Neural cell (in vitro differentiated cells): Measurements from ENCODE around the gene AP1M1. TPM values are rescaled to one million over a fixed set of nuclear protein-coding genes. Genes with fewer than 3 reads are reported as not detected.

ENCODE experiments used
- H2AFZ ChIP-seq: fragments of 200-600, 300-800 bp; sonication (generic), shearing (Covaris generic); 2 replicates; pipeline ENCODE4 v1.6.0; 2014; ENCODE audit warnings: low read depth, mild to moderate bottlenecking, antibody characterized with exemption, low read length, moderate library complexity
- H3F3A ChIP-seq: fragments of 200-600 bp; shearing (Covaris generic); 2 replicates; pipeline ENCODE4 v1.6.1; 2016; ENCODE audit warnings: mild to moderate bottlenecking, moderate library complexity, mixed read lengths, antibody characterized with exemption, low read length; ENCODE audit not compliant: insufficient read depth, poor library complexity, severe bottlenecking
- H3K27ac ChIP-seq: fragments of 200-600, 300-800 bp; sonication (generic), shearing (Covaris generic); 2 replicates; pipeline ENCODE4 v1.5.1; 2014; ENCODE audit warnings: mild to moderate bottlenecking, low read length, moderate library complexity
- H3K27me3 ChIP-seq: fragments of 300-800, 200-600 bp; sonication (generic), shearing (Covaris generic); 2 replicates; pipeline ENCODE4 v1.6.0; 2014; ENCODE audit warnings: mild to moderate bottlenecking, low read depth, low read length, moderate library complexity; ENCODE audit not compliant: insufficient read depth
- H3K36me3 ChIP-seq: fragments of 300-800, 200-600 bp; sonication (generic), shearing (Covaris generic); 2 replicates; pipeline ENCODE4 v1.5.1; 2014; ENCODE audit warnings: mild to moderate bottlenecking, antibody characterized with exemption, low read length, moderate library complexity; ENCODE audit not compliant: insufficient read depth
- H3K4me2 ChIP-seq: fragments of 300-800, 200-600 bp; sonication (generic), shearing (Covaris generic); 2 replicates; pipeline ENCODE4 v1.6.0; 2014; ENCODE audit warnings: mild to moderate bottlenecking, low read length
- H3K4me3 ChIP-seq: fragments of 300-800, 200-600 bp; sonication (generic), shearing (Covaris generic); 2 replicates; pipeline ENCODE4 v1.5.1; 2014; ENCODE audit warnings: mild to moderate bottlenecking, low read length, moderate library complexity
- H3K79me2 ChIP-seq: fragments of 200-600 bp; shearing (Covaris generic); replicated peaks from 2 replicates; pipeline ENCODE4 v1.6.0; 2014; ENCODE audit warnings: mild to moderate bottlenecking, low read length, moderate library complexity; ENCODE audit not compliant: insufficient read depth
- H3K9ac ChIP-seq: fragments of 300-800, 200-600 bp; sonication (generic), shearing (Covaris generic); 2 replicates; pipeline ENCODE4 v1.6.1; 2016; ENCODE audit warnings: mild to moderate bottlenecking, low read length, mixed read lengths
- H3K9me2 ChIP-seq: fragments of 200-600 bp; shearing (Covaris generic); 2 replicates; pipeline ENCODE4 v1.6.1; 2016; ENCODE audit warnings: mild to moderate bottlenecking, low read length, mixed read lengths; ENCODE audit not compliant: insufficient read depth
- H3K9me3 ChIP-seq: fragments of 200-600, 300-800 bp; sonication (generic), shearing (Covaris generic); 2 replicates; pipeline ENCODE4 v1.6.1; 2016; ENCODE audit warnings: mild to moderate bottlenecking, mixed run types, low read length, moderate library complexity, mixed read lengths
- H4K20me1 ChIP-seq: fragments of 200-600 bp; shearing (Covaris generic); 2 replicates; pipeline ENCODE4 v1.6.1; 2016; ENCODE audit warnings: mild to moderate bottlenecking, mixed run types; ENCODE audit not compliant: insufficient read depth
- EP300 ChIP-seq: fragments of 450-650 bp; conservative IDR thresholded peaks from 2 replicates; pipeline ENCODE4 v1.6.1; 2014; ENCODE audit warnings: antibody characterized with exemption, mild to moderate bottlenecking, moderate library complexity; ENCODE audit not compliant: poor library complexity, severe bottlenecking
- EZH2 ChIP-seq: fragments of 200-600, 300-800 bp; shearing (Covaris generic), sonication (generic); IDR thresholded peaks from 2 replicates; pipeline ENCODE4 v1.6.1; 2014; ENCODE audit warnings: antibody characterized with exemption, low read length, borderline replicate concordance, mild to moderate bottlenecking; ENCODE audit not compliant: insufficient read depth, poor library complexity, severe bottlenecking
- MXI1 ChIP-seq: fragments of 450-650 bp; conservative IDR thresholded peaks from 2 replicates; pipeline ENCODE4 v1.6.1; 2014; ENCODE audit warnings: antibody characterized with exemption, mild to moderate bottlenecking; ENCODE audit not compliant: poor library complexity, severe bottlenecking
- POLR2AphosphoS5 ChIP-seq: IDR thresholded peaks from 2 replicates; pipeline ENCODE4 v1.6.1; 2012
- RAD21 ChIP-seq: fragments of 450-650 bp; conservative IDR thresholded peaks from 2 replicates; pipeline ENCODE4 v1.6.1; 2014; ENCODE audit warnings: antibody characterized with exemption, mild to moderate bottlenecking, moderate library complexity
- SMC3 ChIP-seq: fragments of 450-650 bp; conservative IDR thresholded peaks from 2 replicates; pipeline ENCODE4 v1.6.1; 2014; ENCODE audit warnings: antibody characterized with exemption, mild to moderate bottlenecking, moderate library complexity; ENCODE audit not compliant: poor library complexity
- TAF1 ChIP-seq: IDR thresholded peaks from 2 replicates; pipeline ENCODE4 v1.6.1; 2012; ENCODE audit warnings: low read depth
- polyA plus RNA-seq: library from polyadenylated mRNA; depleted of rRNA; stranded (reverse); fragments of >200 nt; gene quantifications from 2 replicates; pipeline ENCODE4 v1.2.3, GENCODE V29; 2014
- TF ChIP-seq, protein P1 (sequence below): fragments of 450-650 bp; IDR thresholded peaks from 2 replicates; pipeline ENCODE4 v1.5.1; 2014; ENCODE audit warnings: antibody characterized with exemption, mild to moderate bottlenecking, moderate library complexity; ENCODE audit not compliant: poor library complexity, severe bottlenecking
- TF ChIP-seq, protein P2 (sequence below): IDR thresholded peaks from 2 replicates; pipeline ENCODE4 v1.6.1; 2012; ENCODE audit warnings: borderline replicate concordance

Gene AP1M1
- polyA plus RNA-seq, 1 donor from 2014 or later, result 81.4 TPM

DNA sequence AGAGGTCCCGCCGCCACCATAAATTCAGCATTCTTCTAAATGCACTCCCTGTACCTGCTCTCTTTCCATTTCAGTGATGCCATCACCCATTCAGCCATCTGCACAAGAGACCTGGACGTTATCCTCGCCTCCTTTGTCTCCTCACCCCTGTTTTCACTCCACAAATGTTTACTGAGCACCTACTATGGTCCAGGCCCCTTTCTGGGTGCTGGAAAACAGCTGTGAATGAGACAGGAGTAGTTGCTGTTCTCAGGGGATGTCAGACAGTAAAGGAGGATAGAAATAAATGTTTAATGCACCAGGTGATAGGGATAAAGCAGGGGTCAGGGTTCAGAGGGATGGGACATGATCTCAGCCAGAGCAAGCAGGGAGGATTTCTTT lies 3.3 kb downstream of the AP1M1 start:
- Histone ChIP-seq H3K4me2 (no peak overlapping the region), H3K27me3 (no peaks in the 10 kb centered on the region), H3K36me3 (no peaks in the 10 kb centered on the region), H3K9ac (no peak overlapping the region), H3K9me3 (no peaks in the 10 kb centered on the region), H3K27ac (no peak overlapping the region), H3K79me2 (peaks cover 25% of the 10 kb centered on the region), H3K4me3 (no peak overlapping the region), H3F3A (no peaks in the 10 kb centered on the region), H2AFZ (no peak overlapping the region), H3K9me2 (no peaks in the 10 kb centered on the region), H4K20me1 (no peaks in the 10 kb centered on the region)
- TF ChIP-seq, protein P1, sequence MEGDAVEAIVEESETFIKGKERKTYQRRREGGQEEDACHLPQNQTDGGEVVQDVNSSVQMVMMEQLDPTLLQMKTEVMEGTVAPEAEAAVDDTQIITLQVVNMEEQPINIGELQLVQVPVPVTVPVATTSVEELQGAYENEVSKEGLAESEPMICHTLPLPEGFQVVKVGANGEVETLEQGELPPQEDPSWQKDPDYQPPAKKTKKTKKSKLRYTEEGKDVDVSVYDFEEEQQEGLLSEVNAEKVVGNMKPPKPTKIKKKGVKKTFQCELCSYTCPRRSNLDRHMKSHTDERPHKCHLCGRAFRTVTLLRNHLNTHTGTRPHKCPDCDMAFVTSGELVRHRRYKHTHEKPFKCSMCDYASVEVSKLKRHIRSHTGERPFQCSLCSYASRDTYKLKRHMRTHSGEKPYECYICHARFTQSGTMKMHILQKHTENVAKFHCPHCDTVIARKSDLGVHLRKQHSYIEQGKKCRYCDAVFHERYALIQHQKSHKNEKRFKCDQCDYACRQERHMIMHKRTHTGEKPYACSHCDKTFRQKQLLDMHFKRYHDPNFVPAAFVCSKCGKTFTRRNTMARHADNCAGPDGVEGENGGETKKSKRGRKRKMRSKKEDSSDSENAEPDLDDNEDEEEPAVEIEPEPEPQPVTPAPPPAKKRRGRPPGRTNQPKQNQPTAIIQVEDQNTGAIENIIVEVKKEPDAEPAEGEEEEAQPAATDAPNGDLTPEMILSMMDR, result no peak
- TF ChIP-seq EP300 (no peak), POLR2AphosphoS5 (no peak), MXI1 (no peak), RAD21 (no peak), EZH2 (no peak), SMC3 (no peak), TAF1 (no peak)
- TF ChIP-seq, protein P2, sequence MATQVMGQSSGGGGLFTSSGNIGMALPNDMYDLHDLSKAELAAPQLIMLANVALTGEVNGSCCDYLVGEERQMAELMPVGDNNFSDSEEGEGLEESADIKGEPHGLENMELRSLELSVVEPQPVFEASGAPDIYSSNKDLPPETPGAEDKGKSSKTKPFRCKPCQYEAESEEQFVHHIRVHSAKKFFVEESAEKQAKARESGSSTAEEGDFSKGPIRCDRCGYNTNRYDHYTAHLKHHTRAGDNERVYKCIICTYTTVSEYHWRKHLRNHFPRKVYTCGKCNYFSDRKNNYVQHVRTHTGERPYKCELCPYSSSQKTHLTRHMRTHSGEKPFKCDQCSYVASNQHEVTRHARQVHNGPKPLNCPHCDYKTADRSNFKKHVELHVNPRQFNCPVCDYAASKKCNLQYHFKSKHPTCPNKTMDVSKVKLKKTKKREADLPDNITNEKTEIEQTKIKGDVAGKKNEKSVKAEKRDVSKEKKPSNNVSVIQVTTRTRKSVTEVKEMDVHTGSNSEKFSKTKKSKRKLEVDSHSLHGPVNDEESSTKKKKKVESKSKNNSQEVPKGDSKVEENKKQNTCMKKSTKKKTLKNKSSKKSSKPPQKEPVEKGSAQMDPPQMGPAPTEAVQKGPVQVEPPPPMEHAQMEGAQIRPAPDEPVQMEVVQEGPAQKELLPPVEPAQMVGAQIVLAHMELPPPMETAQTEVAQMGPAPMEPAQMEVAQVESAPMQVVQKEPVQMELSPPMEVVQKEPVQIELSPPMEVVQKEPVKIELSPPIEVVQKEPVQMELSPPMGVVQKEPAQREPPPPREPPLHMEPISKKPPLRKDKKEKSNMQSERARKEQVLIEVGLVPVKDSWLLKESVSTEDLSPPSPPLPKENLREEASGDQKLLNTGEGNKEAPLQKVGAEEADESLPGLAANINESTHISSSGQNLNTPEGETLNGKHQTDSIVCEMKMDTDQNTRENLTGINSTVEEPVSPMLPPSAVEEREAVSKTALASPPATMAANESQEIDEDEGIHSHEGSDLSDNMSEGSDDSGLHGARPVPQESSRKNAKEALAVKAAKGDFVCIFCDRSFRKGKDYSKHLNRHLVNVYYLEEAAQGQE, result no peak

DNA sequence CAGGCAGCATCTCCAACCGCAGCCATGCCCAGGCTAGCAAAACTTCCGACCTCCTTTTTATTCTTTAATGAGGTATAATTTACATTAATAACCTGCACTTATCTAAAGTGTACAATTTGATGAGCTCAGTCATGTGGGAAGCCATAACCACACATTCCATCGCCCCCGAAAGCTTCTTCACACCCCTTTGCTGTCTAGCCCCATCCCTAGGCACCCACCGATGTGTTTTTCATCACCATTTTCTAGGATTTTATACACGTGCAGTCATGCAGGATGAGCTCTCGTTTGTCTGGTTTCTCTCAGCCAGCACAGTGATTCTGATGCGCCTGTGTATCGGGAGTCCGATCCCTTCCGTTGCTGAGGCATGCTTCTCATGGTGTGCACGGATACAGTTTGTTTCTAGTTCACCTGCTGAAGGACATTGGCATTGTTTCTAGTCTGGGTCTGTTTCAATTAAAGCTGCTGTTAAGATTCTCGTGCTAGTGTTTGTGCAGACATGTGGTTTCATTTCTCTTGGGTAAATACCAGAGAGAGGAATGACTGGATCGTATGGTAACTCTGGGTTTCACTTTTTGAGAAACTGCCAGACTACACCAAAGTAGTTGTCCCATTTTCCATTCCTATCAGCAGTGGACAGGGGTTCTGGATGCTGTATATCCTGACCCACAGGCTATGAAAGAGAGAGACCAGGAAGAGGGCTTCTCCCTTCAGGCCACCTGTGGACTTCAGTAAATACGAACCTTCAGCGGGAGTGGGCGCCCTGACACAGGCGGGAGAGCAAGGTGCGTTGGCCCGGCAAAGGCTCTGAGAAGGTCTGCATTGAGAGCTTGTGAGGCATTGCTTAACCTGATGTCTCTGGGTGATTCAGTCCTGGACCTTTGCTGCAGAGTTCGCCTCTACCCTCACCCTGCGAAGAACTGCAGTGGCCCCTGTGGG lies 4.9 kb downstream of the AP1M1 start:
- no peaks in the 10 kb centered on the region for H3K9me3 ChIP-seq
- H3K9me2 ChIP-seq, result no peaks in the 10 kb centered on the region
- no peak overlapping the region for H3K27ac ChIP-seq
- H3K27me3 ChIP-seq, result no peaks in the 10 kb centered on the region
- H3K36me3 ChIP-seq, result no peaks in the 10 kb centered on the region
- no peak overlapping the region for H2AFZ ChIP-seq
- TF ChIP-seq RAD21 (no peak), MXI1 (no peak), TAF1 (no peak), EP300 (no peak), SMC3 (no peak), EZH2 (no peak), POLR2AphosphoS5 (no peak)
- TF ChIP-seq, protein P1, result no peak
- H4K20me1 ChIP-seq, result no peaks in the 10 kb centered on the region
- H3F3A ChIP-seq, result no peaks in the 10 kb centered on the region
- peaks cover 25% of the 10 kb centered on the region for H3K79me2 ChIP-seq
- H3K4me2 ChIP-seq, result no peak overlapping the region
- no peak overlapping the region for H3K4me3 ChIP-seq
- no peak overlapping the region for H3K9ac ChIP-seq
